Measurements from ENCODE around the gene SIGLECL1.
A peak's percentile ranks its signal among the peaks of the same experiment; 100 is the strongest.

SIGLECL1 gene

DNA sequence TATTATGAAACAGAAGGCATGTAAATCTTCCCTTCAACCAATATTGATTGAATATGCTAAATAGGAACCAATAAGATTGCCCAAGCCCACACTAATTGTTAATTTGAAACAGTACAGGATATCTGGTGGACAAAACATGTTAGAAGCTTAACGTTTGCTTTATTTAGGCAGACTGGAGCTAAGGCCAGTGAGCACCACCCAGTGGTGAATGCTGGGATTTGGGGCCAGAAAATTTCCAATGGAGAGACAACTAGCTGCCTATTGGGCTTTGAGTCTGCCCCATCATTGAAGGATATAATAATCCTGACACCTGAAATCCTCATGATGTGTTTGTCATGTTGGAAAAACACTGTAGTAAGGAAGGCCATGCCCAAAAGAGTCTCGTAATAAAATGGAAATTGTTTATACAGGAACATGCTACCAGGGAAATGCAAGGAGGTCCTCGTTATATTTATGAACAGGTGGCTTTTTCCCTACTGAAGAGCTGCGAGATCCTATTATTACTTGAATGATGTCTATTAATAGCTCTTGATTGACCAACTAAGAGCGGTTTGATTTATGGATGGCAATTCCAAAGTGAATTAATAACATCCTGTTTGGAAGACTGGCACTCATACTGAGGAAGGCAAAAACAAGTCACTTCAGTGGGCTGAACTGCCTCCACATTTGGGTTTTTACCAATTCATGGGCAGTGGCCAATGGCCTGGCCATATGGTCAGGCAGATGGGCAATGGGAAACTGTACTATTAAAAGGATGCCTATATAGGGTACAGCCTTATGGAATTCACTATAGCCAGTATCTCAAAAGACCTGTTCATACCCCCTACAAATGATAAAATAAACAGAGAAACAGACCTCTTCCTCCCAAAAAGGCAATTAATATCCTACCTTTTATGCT lies 8.7 kb downstream of the SIGLECL1 start:
- peaks cover 30% of the 10 kb centered on the region for H3K27me3 Mint-ChIP-seq (ENCODE audit: low read depth)
- H3K4me1 Mint-ChIP-seq (ENCODE audit: low read depth) = peaks cover 40% of the 10 kb centered on the region
- no peaks in the 10 kb centered on the region for H3K9me3 Mint-ChIP-seq
- no peak overlapping the region for H3K27ac Mint-ChIP-seq
- peak; percentile 50 for DNase-seq (ENCODE audit: low spot score)
- H3K4me3 Mint-ChIP-seq = no peak overlapping the region
- no peaks in the 10 kb centered on the region for H3K36me3 Mint-ChIP-seq (ENCODE audit: low read depth)

- peaks cover 34% of the 10 kb centered on the region for H3K27me3 Mint-ChIP-seq (ENCODE audit: low read depth)
- DNase-seq (ENCODE audit: low spot score) = no peak
- H3K9me3 Mint-ChIP-seq = no peaks in the 10 kb centered on the region
- H3K4me1 Mint-ChIP-seq (ENCODE audit: low read depth) = peaks cover 8% of the 10 kb centered on the region
- no peak overlapping the region for H3K27ac Mint-ChIP-seq
- H3K4me3 Mint-ChIP-seq = no peak overlapping the region
- H3K36me3 Mint-ChIP-seq (ENCODE audit: low read depth) = no peaks in the 10 kb centered on the region
Measured at GRCh38 chr19:51263808-51264207, 12.9 kb downstream of the SIGLECL1 start.

DNA sequence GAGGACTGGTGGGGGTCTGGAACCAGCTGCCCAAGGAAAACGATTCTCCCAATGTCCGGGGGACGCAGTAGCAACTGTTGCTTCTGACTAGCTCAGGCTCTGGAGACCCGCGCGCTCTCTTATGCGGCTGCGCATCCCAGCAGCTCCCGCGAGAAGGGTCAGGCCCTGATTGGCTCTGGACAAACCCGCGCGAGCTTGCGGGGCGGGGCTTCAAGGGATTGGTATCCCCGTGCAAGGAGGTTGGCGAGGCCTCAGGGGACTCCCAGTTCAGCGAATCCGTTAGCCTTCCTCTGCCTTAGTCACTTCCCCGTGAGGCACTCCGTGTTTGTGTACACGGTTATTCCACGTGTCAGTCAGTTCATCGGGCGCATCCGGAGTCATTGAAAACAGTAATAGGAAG lies 20.2 kb downstream of the SIGLECL1 start:
- no peaks in the 10 kb centered on the region for H3K36me3 Mint-ChIP-seq (ENCODE audit: low read depth)
- H3K4me1 Mint-ChIP-seq (ENCODE audit: low read depth) = peaks cover 15% of the 10 kb centered on the region
- no peak overlapping the region for H3K4me3 Mint-ChIP-seq
- no peak overlapping the region for H3K27ac Mint-ChIP-seq
- no peak for DNase-seq (ENCODE audit: low spot score)
- no peaks in the 10 kb centered on the region for H3K27me3 Mint-ChIP-seq (ENCODE audit: low read depth)
- no peaks in the 10 kb centered on the region for H3K9me3 Mint-ChIP-seq

- Mint-ChIP-seq H3K27ac (no peak overlapping the region), H3K9me3 (no peaks in the 10 kb centered on the region), H3K36me3 (ENCODE audit: low read depth) (no peaks in the 10 kb centered on the region), H3K27me3 (ENCODE audit: low read depth) (peaks cover 4% of the 10 kb centered on the region), H3K4me1 (ENCODE audit: low read depth) (peaks cover 15% of the 10 kb centered on the region), H3K4me3 (no peak overlapping the region)
- DNase-seq (ENCODE audit: low spot score) = no peak
Measured at GRCh38 chr19:51272183-51272810, 21.4 kb downstream of the SIGLECL1 start.

- DNase-seq (ENCODE audit: low spot score) = no peak
- Mint-ChIP-seq H3K27me3 (ENCODE audit: low read depth) (peaks cover 9% of the 10 kb centered on the region), H3K4me3 (no peak overlapping the region), H3K4me1 (ENCODE audit: low read depth) (peaks cover 15% of the 10 kb centered on the region), H3K27ac (no peak overlapping the region), H3K36me3 (ENCODE audit: low read depth) (no peaks in the 10 kb centered on the region), H3K9me3 (no peaks in the 10 kb centered on the region)
Measured at GRCh38 chr19:51274049-51274770, 23.3 kb downstream of the SIGLECL1 start.

GRCh38 chr19:51277112-51277511 lies 26.2 kb downstream of the SIGLECL1 start:
- H3K4me1 Mint-ChIP-seq (ENCODE audit: low read depth) = peaks cover 11% of the 10 kb centered on the region
- H3K36me3 Mint-ChIP-seq (ENCODE audit: low read depth) = no peaks in the 10 kb centered on the region
- no peak overlapping the region for H3K27ac Mint-ChIP-seq
- H3K27me3 Mint-ChIP-seq (ENCODE audit: low read depth) = peaks cover 13% of the 10 kb centered on the region
- H3K4me3 Mint-ChIP-seq = no peak overlapping the region
- H3K9me3 Mint-ChIP-seq = no peaks in the 10 kb centered on the region
- DNase-seq (ENCODE audit: low spot score) = no peak

DNA sequence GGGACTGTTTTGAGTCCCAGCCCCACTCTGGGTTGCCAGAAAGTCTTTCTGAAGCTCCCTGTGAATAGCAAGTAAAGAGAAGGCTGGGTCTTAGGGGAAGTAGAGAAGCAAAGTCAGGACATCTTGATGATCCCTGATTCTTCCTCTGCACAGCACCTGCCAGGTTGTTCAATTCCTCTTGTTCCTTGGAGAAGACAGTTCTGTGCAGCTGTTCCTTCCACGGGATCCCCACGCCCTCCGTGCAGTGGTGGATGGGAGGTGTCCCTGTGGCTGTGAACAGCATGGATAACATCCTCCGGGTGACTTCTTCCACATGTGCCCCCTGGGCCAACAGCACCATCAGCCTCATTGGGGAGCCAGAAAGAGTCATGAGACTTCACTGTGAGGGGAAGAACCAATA lies 31.5 kb downstream of the SIGLECL1 start:
- DNase-seq (ENCODE audit: low spot score) = no peak
- Mint-ChIP-seq H3K9me3 (no peaks in the 10 kb centered on the region), H3K4me3 (no peak overlapping the region), H3K27ac (no peak overlapping the region), H3K27me3 (ENCODE audit: low read depth) (peaks cover 17% of the 10 kb centered on the region), H3K4me1 (ENCODE audit: low read depth) (no peaks in the 10 kb centered on the region), H3K36me3 (ENCODE audit: low read depth) (no peaks in the 10 kb centered on the region)

- peaks cover 12% of the 10 kb centered on the region for H3K27me3 Mint-ChIP-seq (ENCODE audit: low read depth)
- no peak for DNase-seq (ENCODE audit: low spot score)
- H3K9me3 Mint-ChIP-seq = no peaks in the 10 kb centered on the region
- H3K4me3 Mint-ChIP-seq = no peak overlapping the region
- no peaks in the 10 kb centered on the region for H3K36me3 Mint-ChIP-seq (ENCODE audit: low read depth)
- H3K27ac Mint-ChIP-seq = no peak overlapping the region
- no peaks in the 10 kb centered on the region for H3K4me1 Mint-ChIP-seq (ENCODE audit: low read depth)
Measured at GRCh38 chr19:51285682-51286081, 34.8 kb downstream of the SIGLECL1 start.

DNA sequence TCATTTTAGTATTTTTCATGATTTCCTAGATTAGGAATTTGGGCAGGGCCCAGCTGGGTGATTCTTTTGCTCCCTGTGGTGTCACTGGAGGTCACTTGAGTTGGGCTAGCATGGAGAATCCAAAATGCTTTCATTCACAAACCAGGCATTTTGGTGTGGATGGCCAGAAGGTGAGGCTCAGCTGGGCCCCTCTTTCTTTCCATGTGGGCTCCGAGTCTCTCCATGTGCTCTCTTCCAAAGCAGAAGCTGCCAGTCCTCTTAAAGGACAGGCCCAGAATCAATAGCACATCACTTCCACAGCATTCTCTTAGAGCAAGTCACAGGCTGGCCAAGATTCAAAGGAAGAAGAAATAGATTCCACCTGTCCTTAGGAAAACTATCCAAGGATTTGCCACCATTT lies 38.8 kb downstream of the SIGLECL1 start:
- Mint-ChIP-seq H3K4me1 (ENCODE audit: low read depth) (no peaks in the 10 kb centered on the region), H3K27ac (no peak overlapping the region), H3K9me3 (no peaks in the 10 kb centered on the region), H3K4me3 (no peak overlapping the region), H3K36me3 (ENCODE audit: low read depth) (no peaks in the 10 kb centered on the region), H3K27me3 (ENCODE audit: low read depth) (peaks cover 3% of the 10 kb centered on the region)
- DNase-seq (ENCODE audit: low spot score) = no peak

DNA sequence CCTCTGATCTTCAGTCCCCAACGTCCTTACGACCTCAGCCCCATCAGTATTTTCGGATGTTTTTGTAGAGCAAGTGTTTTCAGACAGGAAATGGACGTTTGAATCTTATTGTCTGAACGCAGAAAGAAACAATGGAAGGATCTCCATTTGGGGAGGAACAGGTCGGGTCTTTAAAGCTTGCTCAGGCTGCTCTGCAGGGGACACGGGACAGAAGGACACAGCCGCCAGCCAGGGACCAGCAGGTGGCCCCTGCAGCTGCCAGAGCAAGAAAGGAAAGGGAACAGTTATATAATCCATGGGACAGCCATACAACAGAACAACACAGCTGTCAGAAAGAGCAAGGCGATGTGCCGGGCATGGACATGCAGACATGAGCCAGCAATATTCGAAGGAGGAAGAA lies 42.1 kb downstream of the SIGLECL1 start:
- Mint-ChIP-seq H3K27ac (no peak overlapping the region), H3K36me3 (ENCODE audit: low read depth) (no peaks in the 10 kb centered on the region), H3K4me1 (ENCODE audit: low read depth) (no peaks in the 10 kb centered on the region), H3K4me3 (no peak overlapping the region), H3K9me3 (no peaks in the 10 kb centered on the region), H3K27me3 (ENCODE audit: low read depth) (no peaks in the 10 kb centered on the region)
- no peak for DNase-seq (ENCODE audit: low spot score)

DNA sequence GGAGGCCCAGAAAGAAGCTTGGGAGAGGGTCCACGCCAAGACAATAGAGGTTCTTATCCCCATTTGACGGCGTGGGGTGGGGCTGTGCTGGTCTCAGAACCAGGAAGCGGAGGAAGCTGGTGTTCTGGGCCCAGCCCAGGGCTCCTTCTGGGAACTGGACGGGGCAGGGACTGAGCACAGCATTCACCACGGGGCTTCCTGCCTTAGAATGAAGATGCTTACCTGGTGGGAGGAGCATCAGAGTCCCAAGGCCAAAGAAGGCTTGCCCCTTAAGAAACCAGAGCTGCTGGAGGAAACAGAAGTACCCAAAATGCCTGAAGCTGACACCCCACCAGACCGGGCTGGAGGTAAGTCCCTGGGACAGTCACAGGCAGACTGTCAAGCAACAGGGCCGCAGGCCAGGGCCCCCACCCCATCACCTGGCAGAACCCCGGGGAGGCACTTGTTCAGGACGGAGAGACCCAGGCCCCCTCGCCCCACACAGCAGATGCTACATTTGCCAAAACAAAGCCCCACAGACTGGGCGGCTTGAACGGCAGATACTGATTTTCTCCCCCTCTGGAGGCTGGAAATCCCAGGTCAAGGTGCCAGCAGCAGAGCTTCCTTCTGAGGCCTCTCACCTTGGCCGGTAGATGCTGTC lies 42.8 kb downstream of the SIGLECL1 start:
- no peak for DNase-seq (ENCODE audit: low spot score)
- no peak overlapping the region for H3K4me3 Mint-ChIP-seq
- H3K4me1 Mint-ChIP-seq (ENCODE audit: low read depth) = no peaks in the 10 kb centered on the region
- H3K36me3 Mint-ChIP-seq (ENCODE audit: low read depth) = no peaks in the 10 kb centered on the region
- H3K9me3 Mint-ChIP-seq = no peaks in the 10 kb centered on the region
- no peak overlapping the region for H3K27ac Mint-ChIP-seq
- no peaks in the 10 kb centered on the region for H3K27me3 Mint-ChIP-seq (ENCODE audit: low read depth)

GRCh38 chr19:51294211-51294976 lies 43.5 kb downstream of the SIGLECL1 start:
- no peak overlapping the region for H3K27ac Mint-ChIP-seq
- H3K27me3 Mint-ChIP-seq (ENCODE audit: low read depth) = no peaks in the 10 kb centered on the region

GRCh38 chr19:51294977-51295375 lies 44.1 kb downstream of the SIGLECL1 start:
- no peaks in the 10 kb centered on the region for H3K4me1 Mint-ChIP-seq (ENCODE audit: low read depth)
- H3K27me3 Mint-ChIP-seq (ENCODE audit: low read depth) = no peaks in the 10 kb centered on the region
- no peak overlapping the region for H3K4me3 Mint-ChIP-seq
- DNase-seq (ENCODE audit: low spot score) = no peak
- H3K36me3 Mint-ChIP-seq (ENCODE audit: low read depth) = no peaks in the 10 kb centered on the region
- H3K9me3 Mint-ChIP-seq = no peaks in the 10 kb centered on the region
- H3K27ac Mint-ChIP-seq = no peak overlapping the region

More at GRCh38 chr19:51294211-51294976, 43.5 kb downstream of the SIGLECL1 start:
- Mint-ChIP-seq H3K9me3 (no peaks in the 10 kb centered on the region), H3K4me1 (ENCODE audit: low read depth) (no peaks in the 10 kb centered on the region), H3K4me3 (no peak overlapping the region), H3K36me3 (ENCODE audit: low read depth) (no peaks in the 10 kb centered on the region)
- DNase-seq (ENCODE audit: low spot score) = no peak

Measured in T-helper 2 cell treated with Interferon-gamma antibody and Interleukin-4, amounts not matched to agents 5 μg/mL and 100 μg/mL, for 36 hours (primary cell).